Right ventricle myocardium inferior (tissue), 1 donor: ENCODE results near the gene RPS24. TPM values are rescaled to one million over a fixed set of nuclear protein-coding genes. Genes with fewer than 3 reads are reported as not detected.
"Not testable (repeated sequence)": the region's sequence is repeated elsewhere in the genome, so short reads cannot be mapped to it uniquely, and the experiment has no call there.

Experiments used
- ATAC-seq: fragments of 200-7000 bp; cut with Tn5 transposase; one replicate; pipeline ENCODE4 v1.9.1; 2020; ENCODE audit warnings: mild to moderate bottlenecking, moderate library complexity
- DNase-seq: peaks from one replicate; pipeline ENCODE4 v3.0.0; 2021; ENCODE audit errors: missing footprints
- intact Hi-C: fragments of 100-400 bp; cut with DNase I; formaldehyde crosslinking; loops from one replicate; pipeline ENCODE4 v1.11.0; 2022
- total RNA-seq: library from RNA; stranded (reverse); fragmentation: NEBNext Ultra II Directional; extraction: Animal tissue kit (Norgen Biotek cat#: 25700); gene quantifications from one replicate; pipeline ENCODE4 v1.2.1, GENCODE V29; 2021
- donor health status: DM: no; HTN: yes; CAD: no; lungs with severe emphysema.

RPS24 gene
- total RNA-seq, 1 donor from 2014 or later: 880 TPM

GRCh38 chr10:78071140-78071856, 37.6 kb downstream of the RPS24 start:
- intact Hi-C loops: no loop called here
- ATAC-seq (peak; percentile 40), DNase-seq (no peak)

- intact Hi-C loops: no loop called here
- ATAC-seq (no peak), DNase-seq (no peak)
Measured at GRCh38 chr10:78071857-78072179, 38.2 kb downstream of the RPS24 start.

- no peak for DNase-seq
- ATAC-seq: no peak
- intact Hi-C loops: no loop called here
Measured at GRCh38 chr10:78072504-78072903, 38.8 kb downstream of the RPS24 start.

GRCh38 chr10:78075806-78076205, 42.1 kb downstream of the RPS24 start:
- intact Hi-C loops, DNase-seq, ATAC-seq: not testable (repeated sequence)

GRCh38 chr10:78078539-78079330, 45.1 kb downstream of the RPS24 start:
- intact Hi-C loops: no loop called here
- no peak for ATAC-seq

GRCh38 chr10:78079411-78079810, 45.7 kb downstream of the RPS24 start:
- intact Hi-C loops: no loop called here
- no peak for DNase-seq
- no peak for ATAC-seq

More at GRCh38 chr10:78078539-78079330, 45.1 kb downstream of the RPS24 start:
- DNase-seq: no peak

GRCh38 chr10:78081292-78081691, 47.6 kb downstream of the RPS24 start:
- no peak for ATAC-seq
- intact Hi-C loops: no loop called here
- DNase-seq: no peak

- intact Hi-C loops: no loop called here
- DNase-seq (no peak), ATAC-seq (no peak)
Measured at GRCh38 chr10:78082636-78083035, 49.0 kb downstream of the RPS24 start.

Other genes starting within 250 kb of the RPS24 start
- 8.9 TPM for gene DLG5, start 107.1 kb upstream of the RPS24 start, total RNA-seq
- 8.2 TPM for gene POLR3A, start 4.3 kb upstream of the RPS24 start, total RNA-seq